Lower leg skin (tissue), 3 donors: ENCODE results near the gene MTG1.

Experiments
- CTCF ChIP-seq, 3 donors: fragments of 450-650 bp; IDR thresholded peaks; one replicate each; pipeline ENCODE4 v1.5.1; 2016; ENCODE audit warnings: antibody characterized with exemption in 3 of 3, mild to moderate bottlenecking in 3 of 3, moderate library complexity in 2 of 3
- POLR2A ChIP-seq, 2 donors: fragments of 450-650 bp; IDR thresholded peaks; one replicate each; pipeline ENCODE4 v1.6.1; 2016 to 2017; ENCODE audit warnings: antibody characterized with exemption in 2 of 2, mild to moderate bottlenecking in 1 of 2, moderate library complexity in 1 of 2

DNA sequence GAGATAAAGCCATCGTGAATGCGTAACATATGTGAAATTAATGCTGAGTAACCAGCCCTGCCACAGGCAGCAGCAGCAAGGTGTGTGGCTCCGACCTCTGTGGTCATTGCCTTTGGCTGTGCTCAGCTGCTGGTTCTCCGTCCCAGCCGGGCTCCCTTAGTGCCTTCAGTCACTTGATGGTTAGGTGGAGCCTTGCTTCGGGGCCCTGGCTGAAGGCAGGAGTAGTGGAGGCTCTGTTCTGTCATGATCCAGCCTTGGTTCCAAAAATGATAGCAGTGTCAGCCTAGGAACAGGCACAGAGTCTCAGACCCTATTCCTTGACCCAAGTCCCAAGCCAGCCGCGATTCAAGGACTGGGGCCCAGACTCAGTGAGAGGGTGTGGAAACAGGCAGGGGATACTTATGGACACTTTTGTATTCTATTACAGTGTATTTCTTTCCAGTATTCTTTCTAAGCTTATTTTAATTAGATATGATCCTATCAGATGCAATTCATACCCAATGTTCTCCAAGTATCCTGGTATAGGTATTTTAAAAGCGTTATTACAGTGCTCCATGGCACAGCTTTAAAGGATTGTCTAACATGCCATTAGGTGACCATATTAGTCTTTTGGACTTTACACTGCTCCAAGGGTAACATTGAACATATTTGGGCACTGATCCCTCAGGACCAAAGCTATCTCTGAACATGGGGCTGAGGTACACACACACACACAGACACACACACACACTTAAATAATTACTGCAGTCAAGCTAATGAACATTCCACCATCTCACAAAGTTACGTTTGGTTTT lies 68.8 kb downstream of the MTG1 start:
- TF ChIP-seq CTCF (IDR thresholded peaks at IDR 0.05): no peak
- TF ChIP-seq POLR2A (IDR thresholded peaks at IDR 0.05): no peak
